Epithelial cell of esophagus (primary cell): ENCODE data around the gene PPOX.
A peak's percentile ranks its signal among the peaks of the same experiment; 100 is the strongest.

Experiments used
- DNase-seq: peaks from one replicate; pipeline ENCODE4 v3.0.0; 2010; ENCODE audit warnings: low read depth
- H3K4me3 ChIP-seq: 2 replicates; pipeline ENCODE4 v1.5.1; 2011; ENCODE audit warnings: mild to moderate bottlenecking, low read length, control low read depth
- CTCF ChIP-seq: IDR thresholded peaks from 2 replicates; pipeline ENCODE4 v1.5.1; 2011; ENCODE audit warnings: low read depth, mild to moderate bottlenecking, low read length, control low read depth, inconsistent platforms; ENCODE audit not compliant: insufficient read depth; ENCODE audit errors: missing control alignments

PPOX gene

GRCh38 chr1:161153682-161154337 lies 12.4 kb upstream of the PPOX start, which contains the start of gene UFC1:
Gene UFC1 (plus strand): TSS chr1:161153978. CDS start chr1:161153998, 20 bp downstream.
- peak; percentile 91 for DNase-seq
- TF ChIP-seq CTCF: no peak
- H3K4me3 ChIP-seq: peak within 1 kb of the TSS; percentile 99

- H3K4me3 ChIP-seq: no peak overlapping the region
- DNase-seq: no peak
- TF ChIP-seq CTCF: no peak
Observed at GRCh38 chr1:161157867-161158266, 8.4 kb upstream of the PPOX start.

DNA sequence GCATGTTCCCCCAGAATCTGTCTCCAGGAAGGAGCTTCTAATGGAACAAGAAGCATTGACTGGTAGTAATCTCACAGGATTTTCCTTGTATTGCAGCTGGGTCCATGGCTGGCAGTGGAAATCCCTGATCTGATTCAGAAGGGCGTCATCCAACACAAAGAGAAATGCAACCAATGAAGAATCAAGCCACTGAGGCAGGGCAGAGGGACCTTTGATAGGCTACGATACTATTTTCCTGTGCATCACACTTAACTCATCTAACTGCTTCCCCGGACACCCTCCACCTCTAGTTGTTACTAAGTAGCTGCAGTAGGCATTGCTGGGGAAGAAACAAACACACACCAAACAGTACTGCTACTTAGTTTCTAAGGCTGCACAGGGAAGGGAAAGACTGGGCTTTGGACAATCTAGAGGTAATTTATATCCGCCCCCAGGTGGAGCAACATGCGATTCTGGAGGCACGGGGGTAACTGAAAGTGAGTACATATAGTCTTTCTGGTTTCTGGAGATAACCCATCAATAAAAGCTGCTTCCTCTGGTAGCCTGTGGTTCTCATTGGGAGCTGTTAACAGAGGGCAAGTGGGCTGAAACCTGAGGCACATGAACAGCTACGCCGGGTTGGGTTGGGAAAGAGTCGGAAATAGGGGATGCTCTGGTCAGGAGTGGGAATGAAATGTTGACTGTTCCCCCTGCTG lies 7.8 kb upstream of the PPOX start:
- peak overlapping the region; percentile 84 for H3K4me3 ChIP-seq
- peak; percentile 26 for DNase-seq
- TF ChIP-seq CTCF: no peak

GRCh38 chr1:161159087-161159912 lies 6.9 kb upstream of the PPOX start, which contains the start of gene USP21:
Gene USP21 (plus strand): TSS chr1:161159500. CDS start chr1:161160641, 1,141 bp downstream.
- peak; percentile 90 for DNase-seq
- TF ChIP-seq CTCF: peak; percentile 63
- peak within 1 kb of the TSS; percentile 84 for H3K4me3 ChIP-seq

- peak overlapping the region; percentile 84 for H3K4me3 ChIP-seq
- no peak for TF ChIP-seq CTCF
- no peak for DNase-seq
Observed at GRCh38 chr1:161159913-161160243, 6.3 kb upstream of the PPOX start.

DNA sequence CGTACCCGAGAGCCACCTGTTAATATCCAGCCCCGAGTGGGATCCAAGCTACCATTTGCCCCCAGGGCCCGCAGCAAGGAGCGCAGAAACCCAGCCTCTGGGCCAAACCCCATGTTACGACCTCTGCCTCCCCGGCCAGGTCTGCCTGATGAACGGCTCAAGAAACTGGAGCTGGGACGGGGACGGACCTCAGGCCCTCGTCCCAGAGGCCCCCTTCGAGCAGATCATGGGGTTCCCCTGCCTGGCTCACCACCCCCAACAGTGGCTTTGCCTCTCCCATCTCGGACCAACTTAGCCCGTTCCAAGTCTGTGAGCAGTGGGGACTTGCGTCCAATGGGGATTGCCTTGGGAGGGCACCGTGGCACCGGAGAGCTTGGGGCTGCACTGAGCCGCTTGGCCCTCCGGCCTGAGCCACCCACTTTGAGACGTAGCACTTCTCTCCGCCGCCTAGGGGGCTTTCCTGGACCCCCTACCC lies 5.5 kb upstream of the PPOX start:
- TF ChIP-seq CTCF: no peak
- DNase-seq: no peak
- H3K4me3 ChIP-seq: no peak overlapping the region
